Fibroblast of villous mesenchyme (primary cell): Measurements from ENCODE around the gene DYRK1B. TPM values are rescaled to one million over a fixed set of nuclear protein-coding genes. Genes with fewer than 3 reads are reported as not detected.
A peak's percentile ranks its signal among the peaks of the same experiment; 100 is the strongest.

Source experiments
- DNase-seq: peaks from one replicate; pipeline ENCODE4 v3.0.0-alpha.2; 2010; ENCODE audit warnings: low read depth
- H3K4me3 ChIP-seq: 2 replicates; pipeline ENCODE4 v1.5.1; 2011; ENCODE audit warnings: low read depth, mild to moderate bottlenecking, low read length
- total RNA-seq: library from RNA; depleted of rRNA; stranded (reverse); fragments of >200 nt; gene quantifications from 2 replicates; pipeline ENCODE4 v1.2.3, GENCODE V29; 2012
- TF ChIP-seq, protein P1 (sequence below): IDR thresholded peaks from 2 replicates; pipeline ENCODE4 v1.5.1; 2012; ENCODE audit warnings: low read depth, mild to moderate bottlenecking, low read length; ENCODE audit not compliant: insufficient read depth

The DYRK1B gene
- total RNA-seq, 1 donor = 10.4 TPM

DNA sequence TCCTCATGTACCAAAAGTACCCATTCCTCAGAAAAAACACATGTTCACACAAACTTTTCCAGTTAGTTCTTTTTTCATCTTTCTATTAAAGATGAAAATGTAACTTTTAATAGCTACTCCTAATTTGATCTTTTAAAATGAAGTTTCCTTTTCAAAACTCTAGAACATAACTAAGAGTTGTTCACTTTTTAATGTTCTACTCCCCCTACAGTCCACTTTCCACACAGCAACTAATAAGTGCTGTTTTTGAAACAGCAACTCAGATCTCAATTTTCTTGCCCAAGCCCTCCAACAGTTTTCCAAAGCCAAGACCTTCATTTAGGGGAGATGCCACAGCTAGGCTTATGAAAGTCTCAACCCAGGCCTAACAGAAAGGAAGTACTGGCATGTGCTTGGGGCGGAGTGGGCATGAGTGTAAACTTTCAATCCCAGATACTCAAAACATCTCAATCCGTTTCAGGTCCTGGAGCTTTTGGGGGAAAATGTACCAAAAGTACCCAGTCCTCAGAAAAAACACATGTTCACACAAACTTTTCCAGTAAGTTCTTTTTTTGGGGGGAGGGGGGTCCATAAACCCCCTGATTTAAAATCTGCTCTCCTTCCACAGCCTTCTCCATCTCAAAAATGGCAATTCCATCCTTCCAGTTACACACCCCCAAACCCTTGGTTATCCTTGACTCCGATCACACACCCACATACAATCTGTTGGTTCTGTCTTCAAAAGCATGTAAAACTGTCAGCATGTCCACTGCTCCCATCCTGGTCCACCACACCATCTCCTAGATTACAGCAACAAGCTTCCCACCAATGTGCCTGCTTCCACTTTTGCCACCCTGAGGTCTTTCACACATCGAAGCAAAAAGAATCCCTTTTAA, 10.2 kb upstream of the DYRK1B start:
- TF ChIP-seq, protein P1, sequence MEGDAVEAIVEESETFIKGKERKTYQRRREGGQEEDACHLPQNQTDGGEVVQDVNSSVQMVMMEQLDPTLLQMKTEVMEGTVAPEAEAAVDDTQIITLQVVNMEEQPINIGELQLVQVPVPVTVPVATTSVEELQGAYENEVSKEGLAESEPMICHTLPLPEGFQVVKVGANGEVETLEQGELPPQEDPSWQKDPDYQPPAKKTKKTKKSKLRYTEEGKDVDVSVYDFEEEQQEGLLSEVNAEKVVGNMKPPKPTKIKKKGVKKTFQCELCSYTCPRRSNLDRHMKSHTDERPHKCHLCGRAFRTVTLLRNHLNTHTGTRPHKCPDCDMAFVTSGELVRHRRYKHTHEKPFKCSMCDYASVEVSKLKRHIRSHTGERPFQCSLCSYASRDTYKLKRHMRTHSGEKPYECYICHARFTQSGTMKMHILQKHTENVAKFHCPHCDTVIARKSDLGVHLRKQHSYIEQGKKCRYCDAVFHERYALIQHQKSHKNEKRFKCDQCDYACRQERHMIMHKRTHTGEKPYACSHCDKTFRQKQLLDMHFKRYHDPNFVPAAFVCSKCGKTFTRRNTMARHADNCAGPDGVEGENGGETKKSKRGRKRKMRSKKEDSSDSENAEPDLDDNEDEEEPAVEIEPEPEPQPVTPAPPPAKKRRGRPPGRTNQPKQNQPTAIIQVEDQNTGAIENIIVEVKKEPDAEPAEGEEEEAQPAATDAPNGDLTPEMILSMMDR = peak; percentile 77
- H3K4me3 ChIP-seq = no peak overlapping the region
- peak; percentile 65 for DNase-seq

- H3K4me3 ChIP-seq = peak overlapping the region; percentile 65
- DNase-seq = no peak
- TF ChIP-seq, protein P1 = no peak
Measured at GRCh38 chr19:39842693-39843435, 8.9 kb upstream of the DYRK1B start.

GRCh38 chr19:39841041-39841440, 7.1 kb upstream of the DYRK1B start:
- H3K4me3 ChIP-seq = no peak overlapping the region
- no peak for DNase-seq
- TF ChIP-seq, protein P1 = no peak

DNA sequence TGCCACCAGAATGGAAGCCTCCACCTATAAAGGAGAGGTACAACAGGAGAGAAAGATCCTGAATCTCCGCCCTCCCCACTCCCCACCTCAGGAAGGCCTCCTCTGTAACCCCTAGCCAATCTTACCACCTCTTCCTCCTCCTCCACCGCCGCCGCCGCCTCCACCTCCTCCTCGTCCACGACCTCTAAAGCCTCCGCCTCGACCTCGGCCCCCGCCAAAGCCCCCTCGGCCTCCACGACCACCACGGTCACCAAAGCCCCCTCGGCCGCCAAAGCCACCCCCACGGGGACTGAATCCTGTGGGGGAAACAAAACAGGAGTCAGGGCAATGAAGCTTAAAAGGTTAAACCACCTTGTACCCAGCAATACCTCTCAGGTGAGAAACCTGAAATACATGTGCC, 6.5 kb upstream of the DYRK1B start:
- TF ChIP-seq, protein P1 = no peak
- no peak for DNase-seq
- no peak overlapping the region for H3K4me3 ChIP-seq

DNA sequence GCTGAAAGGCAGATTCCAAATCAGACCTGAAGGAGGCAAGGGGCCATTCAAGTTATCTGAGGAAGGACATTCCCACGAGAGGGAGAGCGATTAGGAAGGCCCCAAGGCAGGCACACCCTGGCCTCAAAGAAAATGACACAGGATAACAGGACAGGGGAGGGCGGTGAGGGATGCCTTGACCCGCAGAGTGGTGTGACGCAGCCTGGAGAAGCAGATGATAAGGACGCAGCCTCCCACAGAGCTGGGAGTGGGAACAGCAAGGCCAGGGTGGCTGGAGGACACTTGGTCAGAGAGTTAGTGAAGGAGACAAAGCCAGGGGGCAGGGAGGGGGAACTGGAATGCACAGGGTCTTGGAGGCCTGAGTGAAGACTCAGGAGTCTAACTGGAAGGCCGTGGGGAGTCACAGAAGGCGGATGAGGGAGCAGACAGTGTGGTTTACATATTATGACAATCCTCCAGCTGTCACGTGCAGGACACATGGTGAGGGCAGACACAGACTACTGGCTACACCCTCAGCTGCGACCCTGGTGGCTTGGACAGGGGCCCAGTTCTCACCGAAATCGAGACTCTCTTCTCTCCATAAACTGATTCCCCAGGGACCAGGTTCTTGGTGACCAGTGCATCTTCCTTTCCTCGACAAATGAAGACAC, 5.8 kb upstream of the DYRK1B start:
- H3K4me3 ChIP-seq = no peak overlapping the region
- no peak for DNase-seq
- TF ChIP-seq, protein P1 = no peak

- no peak for DNase-seq
- TF ChIP-seq, protein P1 = no peak
- no peak overlapping the region for H3K4me3 ChIP-seq
Measured at GRCh38 chr19:39838569-39838968, 4.6 kb upstream of the DYRK1B start.
